Heart left ventricle (tissue), 16 donors: ENCODE results near the gene EMILIN1. TPM values are rescaled to one million over a fixed set of nuclear protein-coding genes. Genes with fewer than 3 reads are reported as not detected.

ENCODE experiments used
- ATAC-seq, 4 donors: fragments of 200-7000 bp; cut with Tn5 transposase; one replicate each; pipeline ENCODE4 v1.9.1; 2020 to 2022; ENCODE audit warnings: moderate library complexity in 4 of 4, mild to moderate bottlenecking in 3 of 4, moderate number of reproducible peaks in 1 of 4
- DNase-seq, 5 donors: peaks; one replicate each; pipeline ENCODE4 v3.0.0-alpha.2; 2020
- H3K27ac ChIP-seq, 12 donors: fragments of 200-600 bp; sonication (generic) in 4 of 12; one replicate each; pipeline versions ENCODE4 v1.5.0 to v1.8.0; 2016 to 2022; ENCODE audit warnings: mild to moderate bottlenecking in 2 of 12
- H3K27me3 ChIP-seq, 9 donors: fragments of 200-600 bp; sonication (generic) in 2 of 9; one replicate each; pipeline versions ENCODE4 v1.5.1 to v1.8.0; 2016 to 2022; ENCODE audit warnings: mild to moderate bottlenecking in 3 of 9
- H3K36me3 ChIP-seq, 9 donors: fragments of 200-600 bp; sonication (generic) in 2 of 9; one replicate each; pipeline versions ENCODE4 v1.5.0 to v1.8.0; 2018 to 2022; ENCODE audit warnings: mild to moderate bottlenecking in 2 of 9
- H3K4me1 ChIP-seq, 12 donors: fragments of 200-600 bp; sonication (generic) in 4 of 12; one replicate each; pipeline versions ENCODE4 v1.5.0 to v1.8.0; 2016 to 2022; ENCODE audit warnings: mild to moderate bottlenecking in 3 of 12
- H3K4me3 ChIP-seq, 12 donors: fragments of 200-600 bp; sonication (generic) in 4 of 12; one replicate each; pipeline versions ENCODE4 v1.5.0 to v1.8.0; 2017 to 2022; ENCODE audit warnings: mild to moderate bottlenecking in 9 of 12, moderate library complexity in 4 of 12
- H3K9me3 ChIP-seq, 12 donors: fragments of 200-600 bp; sonication (generic) in 4 of 12; one replicate each; pipeline versions ENCODE4 v1.5.0 to v1.8.0; 2016 to 2022; ENCODE audit warnings: mild to moderate bottlenecking in 1 of 12
- POLR2A ChIP-seq, 2 donors: fragments of 450-650 bp; IDR thresholded peaks; one replicate each; pipeline ENCODE4 v1.6.1; 2017; ENCODE audit warnings: antibody characterized with exemption in 2 of 2, mild to moderate bottlenecking in 2 of 2, moderate library complexity in 2 of 2
- WGBS, 4 donors: extraction: QIAGEN DNeasy Blood & Tissue Kit in 2 of 4; methylation state at CpG; one replicate each; pipeline versions ENCODE4 v1.1.5 to v1.1.7; 2013 to 2018; 5-methylcytosine and 5-hydroxymethylcytosine counted together
- intact Hi-C, 10 donors: fragments of 100-400 bp; cut with DNase I; formaldehyde crosslinking; loops; one replicate each; pipeline versions ENCODE4 v1.11.1 to v1.14.2; 2022
- polyA plus RNA-seq, 2 donors: library from polyadenylated mRNA; stranded (reverse); fragments of 200-250 nt; gene quantifications; one replicate each; pipeline ENCODE4 v1.2.3, GENCODE V29; 2013
- total RNA-seq, 9 donors: library from RNA; depleted of rRNA in 2 of 9; stranded (reverse); fragments of >200 nt in 2 of 9; fragmentation: NEBNext Ultra II Directional in 3 of 9; extraction: Animal tissue kit (Norgen Biotek cat#: 25700) in 3 of 9; gene quantifications; one replicate each; pipeline versions ENCODE4 v1.1.0 to v1.2.4, GENCODE V29; 2016 to 2023
- TF ChIP-seq, protein P1 (sequence below), 12 donors: fragments of 200-600 bp; sonication (generic) in 4 of 12; IDR thresholded peaks; one replicate each; pipeline versions ENCODE4 v1.5.0 to v1.8.0; 2018 to 2022; ENCODE audit warnings: antibody characterized with exemption in 12 of 12, mild to moderate bottlenecking in 5 of 12
- donor health status: ischemic (EF 13 %, LVEDD 7.1; RV severe dilation, severe dysfunction).
- donor health status: healthy with polysubstance abuse.
- donor health status: DM: no; HTN: yes; CAD: no.
- donor health status: DM: no; HTN: no; CAD: no.
- donor health status: ischemic (EF 25% LVEDD 6.9; RV normal size, moderate dysfunction).
- donor health status: ischemic (EF 25% LVEDD 5.7; RV mildly dilated, moderate dysfunction).
- donor health status: healthy.
- donor health status: DM: yes; HTN: yes; CAD: no.
- donor health status: ischemic (EF 35%, LVEDD 5.7; RV mildly dilated, moderate dysfunction).
- donor health status: nonischemic (EF 11% LVEDD 7.7; RV severe dilation, severe dysfunction).
- donor health status: DM: yes; HTN: yes; CAD: no.
- donor health status: PGD.
- donor health status: ischemic (EF 29% LVEDD 5.4; RV normal size, mild dysfunction).
- donor health status: nonischemic (EF 23%, LVEDD 6.1; RV moderate dilation, normal function).

EMILIN1 gene
- total and polyA plus RNA-seq, 11 donors = 7.5 to 76.9 (median 21.0) TPM

DNA sequence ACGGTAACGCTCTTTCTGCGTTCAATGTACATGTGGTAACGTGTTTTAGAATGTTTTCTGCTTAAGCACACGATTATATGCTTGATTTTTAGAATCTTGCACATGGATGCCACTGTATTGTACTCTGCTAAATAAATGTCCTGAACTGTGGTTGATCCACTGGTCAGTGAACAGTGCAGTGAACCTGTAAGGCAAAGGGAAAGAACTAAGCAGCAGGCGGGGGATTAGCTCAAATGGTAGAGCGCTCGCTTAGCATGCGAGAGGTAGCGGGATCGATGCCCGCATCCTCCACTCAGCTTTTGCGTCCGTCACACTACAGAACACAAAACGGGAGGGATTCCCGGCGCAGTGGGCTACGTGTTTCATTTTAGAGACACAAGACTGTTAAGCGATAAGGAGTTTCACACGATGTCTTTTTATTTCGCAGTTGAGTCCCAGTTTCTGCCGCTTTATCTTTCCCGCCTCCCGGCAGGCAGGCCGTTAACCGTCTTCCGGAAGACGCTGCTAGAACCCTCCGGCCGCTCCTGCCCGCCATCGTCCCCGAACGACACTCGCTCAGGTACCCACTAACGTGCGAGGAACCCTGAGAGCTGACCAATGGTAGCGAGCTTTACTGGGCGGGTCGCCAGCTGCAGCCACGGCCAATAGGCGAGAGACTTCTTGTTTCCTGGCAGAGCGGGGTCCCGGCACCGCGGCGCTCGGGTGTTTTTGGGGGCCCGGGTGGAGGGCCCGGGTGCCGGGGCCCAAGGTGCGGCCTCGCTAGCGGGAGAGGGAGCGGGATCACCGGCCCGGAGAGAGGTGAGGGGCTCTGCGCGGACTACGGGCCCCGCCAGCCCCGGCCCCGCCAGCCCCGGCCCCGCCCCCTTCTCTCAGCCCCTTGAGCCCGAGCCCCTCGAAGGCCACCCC is 27.2 kb upstream of the EMILIN1 start, which contains the start of gene AGBL5:
Gene AGBL5 (plus strand): TSS at position 673 of the 906 bp plus-strand sequence. CDS start 1,291 bp downstream, outside the sequence.
- peak; percentile 82 to 88 (median 84) for ATAC-seq
- peak; percentile 94 to 97 (median 95) for DNase-seq
- WGBS, 4 donors = 0% methylated on average over 41 to 67 of the region's 67 CpGs
- intact Hi-C loops = loop anchor here in 6 of 10 donors (1.0 to 5.0 kb wide), 10 partner anchors 18 to 81 kb away; partner anchors contain the start of genes KHK (in 4 of the 6), OST4 (in 2 of the 6), MAPRE3 (in 1 of the 6) and TMEM214 (in 1 of the 6)
- H3K9me3 ChIP-seq = no peaks in the 10 kb centered on the region
- no peaks in the 10 kb centered on the region for H3K27me3 ChIP-seq
- peaks cover 0 to 33% (median 26%) of the 10 kb centered on the region in 9 donors for H3K36me3 ChIP-seq
- H3K4me3 ChIP-seq = peak within 1 kb of the TSS; percentile 73 to 97 (median 91)
- peak in 1 of 2 donors; percentile 63 for TF ChIP-seq POLR2A (IDR thresholded peaks at IDR 0.05)
- TF ChIP-seq, protein P1, sequence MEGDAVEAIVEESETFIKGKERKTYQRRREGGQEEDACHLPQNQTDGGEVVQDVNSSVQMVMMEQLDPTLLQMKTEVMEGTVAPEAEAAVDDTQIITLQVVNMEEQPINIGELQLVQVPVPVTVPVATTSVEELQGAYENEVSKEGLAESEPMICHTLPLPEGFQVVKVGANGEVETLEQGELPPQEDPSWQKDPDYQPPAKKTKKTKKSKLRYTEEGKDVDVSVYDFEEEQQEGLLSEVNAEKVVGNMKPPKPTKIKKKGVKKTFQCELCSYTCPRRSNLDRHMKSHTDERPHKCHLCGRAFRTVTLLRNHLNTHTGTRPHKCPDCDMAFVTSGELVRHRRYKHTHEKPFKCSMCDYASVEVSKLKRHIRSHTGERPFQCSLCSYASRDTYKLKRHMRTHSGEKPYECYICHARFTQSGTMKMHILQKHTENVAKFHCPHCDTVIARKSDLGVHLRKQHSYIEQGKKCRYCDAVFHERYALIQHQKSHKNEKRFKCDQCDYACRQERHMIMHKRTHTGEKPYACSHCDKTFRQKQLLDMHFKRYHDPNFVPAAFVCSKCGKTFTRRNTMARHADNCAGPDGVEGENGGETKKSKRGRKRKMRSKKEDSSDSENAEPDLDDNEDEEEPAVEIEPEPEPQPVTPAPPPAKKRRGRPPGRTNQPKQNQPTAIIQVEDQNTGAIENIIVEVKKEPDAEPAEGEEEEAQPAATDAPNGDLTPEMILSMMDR (IDR thresholded peaks at IDR 0.05) = no peak
- peak within 1 kb of the TSS; percentile 47 to 95 (median 90) for H3K27ac ChIP-seq
- peaks cover 0 to 25% (median 12%) of the 10 kb centered on the region in 12 donors for H3K4me1 ChIP-seq

DNA sequence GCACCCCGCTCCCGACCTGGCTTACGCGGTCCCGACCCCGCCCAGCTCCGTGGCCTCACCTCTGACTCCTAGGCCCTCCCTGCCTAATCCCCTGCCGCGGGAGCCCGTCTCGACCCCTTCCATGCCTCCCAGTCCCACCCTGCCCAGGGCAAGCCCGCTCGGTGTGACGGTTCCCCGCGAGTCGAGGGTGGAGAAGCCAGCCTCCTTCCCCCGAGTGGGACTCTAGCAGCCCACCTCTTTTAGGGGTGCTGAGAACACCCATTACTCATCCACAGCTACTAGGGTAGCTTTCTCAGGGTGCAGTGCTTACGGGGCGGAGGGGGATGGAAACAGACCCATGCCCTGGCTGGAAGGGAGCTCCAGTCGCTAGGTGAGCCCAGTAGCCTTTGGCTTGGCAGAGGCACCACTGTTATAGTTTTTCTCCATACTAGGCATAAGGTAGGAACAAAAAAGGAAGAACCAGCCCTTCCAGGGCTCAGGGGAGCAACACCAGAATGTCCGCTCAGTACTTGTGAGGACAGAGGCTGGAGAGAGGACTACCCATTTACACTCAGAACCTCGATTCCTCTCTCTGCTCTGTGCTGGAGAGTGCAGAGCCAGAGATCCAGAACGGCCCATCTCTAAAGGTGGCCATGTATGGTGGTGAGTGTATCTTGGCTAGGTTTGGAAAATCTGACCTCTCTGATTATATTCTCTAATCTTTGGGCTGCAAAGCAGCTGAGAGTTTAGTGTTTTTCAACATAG is 26.3 kb upstream of the EMILIN1 start:
- Histone ChIP-seq H3K27ac (peak overlapping the region; percentile 43 to 95 (median 90)), H3K9me3 (no peaks in the 10 kb centered on the region), H3K27me3 (no peaks in the 10 kb centered on the region), H3K4me3 (peak overlapping the region; percentile 73 to 97 (median 91)), H3K4me1 (peaks cover 0 to 25% (median 12%) of the 10 kb centered on the region in 12 donors), H3K36me3 (peaks cover 0 to 41% (median 34%) of the 10 kb centered on the region in 9 donors)
- WGBS, 4 donors = 5 to 13% (median 8%) methylated on average over 8 to 24 of the region's 24 CpGs
- no peak for ATAC-seq
- TF ChIP-seq, protein P1 (IDR thresholded peaks at IDR 0.05) = no peak
- no peak for TF ChIP-seq POLR2A (IDR thresholded peaks at IDR 0.05)
- peak in 3 of 5 donors; percentile 49 to 76 (median 51) for DNase-seq
- intact Hi-C loops = loop anchor here in 6 of 10 donors (1.0 to 5.0 kb wide), 6 partner anchors 19 to 35 kb away; partner anchors contain the start of genes KHK (in 3 of the 6) and OST4 (in 2 of the 6)

DNA sequence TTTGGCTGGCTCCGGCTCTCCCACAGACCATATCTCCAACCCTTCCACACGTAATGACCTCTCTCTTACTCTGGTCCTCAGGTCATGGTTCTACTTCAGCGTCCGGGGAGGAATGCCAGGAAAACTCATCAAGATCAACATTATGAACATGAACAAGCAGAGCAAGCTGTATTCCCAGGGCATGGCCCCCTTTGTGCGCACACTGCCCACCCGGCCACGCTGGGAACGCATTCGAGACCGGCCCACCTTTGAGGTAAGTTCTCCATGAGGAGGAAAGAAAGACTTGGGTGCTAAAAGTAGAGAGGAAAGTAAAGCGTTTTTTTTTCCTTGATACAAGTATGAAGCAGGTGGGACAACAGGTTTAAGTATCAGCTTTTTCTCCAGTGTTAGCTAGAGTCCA is 25.1 kb upstream of the EMILIN1 start:
- H3K36me3 ChIP-seq = peaks cover 0 to 53% (median 46%) of the 10 kb centered on the region in 9 donors
- WGBS, 4 donors = 83 to 94% (median 87%) methylated on average over 11 of the region's 11 CpGs

More for the DNA sequence above, 25.1 kb upstream of the EMILIN1 start:
- no peak overlapping the region for H3K4me3 ChIP-seq
- H3K27me3 ChIP-seq = no peaks in the 10 kb centered on the region
- intact Hi-C loops = loop anchor here in 1 of 10 donors (5.0 kb wide), 1 partner anchor 34 kb away; the partner anchor contains the start of gene KHK
- no peak for ATAC-seq
- DNase-seq = peak in 1 of 5 donors; percentile 19
- TF ChIP-seq, protein P1 (IDR thresholded peaks at IDR 0.05) = no peak
- TF ChIP-seq POLR2A (IDR thresholded peaks at IDR 0.05) = no peak
- H3K27ac ChIP-seq = no peak overlapping the region
- H3K4me1 ChIP-seq = peaks cover 0 to 25% (median 12%) of the 10 kb centered on the region in 12 donors
- no peaks in the 10 kb centered on the region for H3K9me3 ChIP-seq
